CD4-positive, alpha-beta T cell (primary cell): ENCODE data around the gene ZNF451. TPM values are rescaled to one million over a fixed set of nuclear protein-coding genes. Genes with fewer than 3 reads are reported as not detected.
A peak's percentile ranks its signal among the peaks of the same experiment; 100 is the strongest.

Experiments used
- ATAC-seq: fragments of 200-7000 bp; cut with Tn5 transposase; one replicate; pipeline ENCODE4 v1.10.0; 2022; ENCODE audit warnings: mild to moderate bottlenecking; ENCODE audit not compliant: poor library complexity
- CTCF ChIA-PET: fragments of 350-600 bp; sonication (Branson Sonifier 250); formaldehyde crosslinking; loops from one replicate; lab custom pipeline; 2021; ENCODE audit warnings: antibody characterized with exemption, inconsistent platforms; lab: Charles Lee
- POLR2A ChIA-PET: fragments of 350-600 bp; sonication (Branson Sonifier 250); formaldehyde crosslinking; loops from one replicate; lab custom pipeline; 2021; ENCODE audit warnings: antibody characterized with exemption, inconsistent platforms; lab: Charles Lee
- DNase-seq, 14 experiments: peaks; one replicate each; pipeline ENCODE4 v3.0.0-alpha.2; 2013 to 2020; ENCODE audit warnings: mixed read lengths in 2 of 14
- H3K27ac ChIP-seq, 2 donors: one replicate each; pipeline versions ENCODE4 v1.5.1 to v1.7.0; 2013; ENCODE audit warnings: low read length in 2 of 2, low read depth in 1 of 2, mild to moderate bottlenecking in 1 of 2
- H3K27me3 ChIP-seq, 2 experiments: 1 replicate in 1 of 2; 2 replicates in 1 of 2; pipeline versions ENCODE4 v1.6.1 to v1.7.0; 2013; ENCODE audit warnings: low read length in 2 of 2, control low read depth in 1 of 2, mild to moderate bottlenecking in 1 of 2, moderate library complexity in 1 of 2; ENCODE audit not compliant: insufficient read depth in 2 of 2, control insufficient read depth in 1 of 2
- H3K36me3 ChIP-seq: one replicate; pipeline ENCODE4 v1.6.1; 2013; ENCODE audit warnings: low read length, control low read depth; ENCODE audit not compliant: insufficient read depth
- H3K4me1 ChIP-seq: one replicate; pipeline ENCODE4 v1.6.1; 2013; ENCODE audit warnings: low read length, control low read depth; ENCODE audit not compliant: insufficient read depth
- H3K4me3 ChIP-seq: one replicate; pipeline ENCODE4 v1.5.1; 2013; ENCODE audit warnings: mild to moderate bottlenecking, low read length, moderate library complexity
- H3K9me3 ChIP-seq, 2 experiments: 1 replicate in 1 of 2; 2 replicates in 1 of 2; pipeline versions ENCODE4 v1.6.1 to v1.7.0; 2013; ENCODE audit warnings: low read length in 2 of 2, mild to moderate bottlenecking in 2 of 2, control low read depth in 1 of 2, moderate library complexity in 1 of 2; ENCODE audit not compliant: control insufficient read depth in 1 of 2, insufficient read depth in 1 of 2
- H3K27ac Mint-ChIP-seq: one replicate; pipeline ENCODE4 v1.8.0; 2020; ENCODE audit warnings: mixed read lengths
- H3K27me3 Mint-ChIP-seq: one replicate; pipeline ENCODE4 v1.8.0; 2021; ENCODE audit warnings: mixed read lengths
- H3K36me3 Mint-ChIP-seq: one replicate; pipeline ENCODE4 v1.8.0; 2021; ENCODE audit warnings: low read depth, mixed read lengths
- H3K4me1 Mint-ChIP-seq: one replicate; pipeline ENCODE4 v1.8.0; 2021; ENCODE audit warnings: low read depth, mixed read lengths
- H3K4me3 Mint-ChIP-seq: one replicate; pipeline ENCODE4 v1.8.0; 2020; ENCODE audit warnings: mild to moderate bottlenecking, mixed read lengths
- H3K9me3 Mint-ChIP-seq: one replicate; pipeline ENCODE4 v1.8.0; 2020; ENCODE audit warnings: mixed read lengths
- intact Hi-C, 2 experiments: fragments of 100-400 bp; cut with DNase I in 1 of 2; cut with micrococcal nuclease in 1 of 2; formaldehyde crosslinking; loops; one replicate each; pipeline versions ENCODE4 v1.15.1 to v1.9.0; 2023 to 2025; cut with DNase I, micrococcal nuclease
- total RNA-seq, 174 experiments: library from RNA in 2 of 174; stranded (reverse) in 2 of 174; gene quantifications; one replicate each; pipeline ENCODE4 v1.2.3 and lab custom pipeline; 2021 to 2026
- TF ChIP-seq, protein P1 (sequence below): fragments of 200-600 bp; IDR thresholded peaks from one replicate; pipeline ENCODE4 v1.8.0; 2022; ENCODE audit warnings: antibody characterized with exemption, mild to moderate bottlenecking

The ZNF451 gene
- total RNA-seq, 2 experiments from 2014 or later = 124 to 132 TPM

DNA sequence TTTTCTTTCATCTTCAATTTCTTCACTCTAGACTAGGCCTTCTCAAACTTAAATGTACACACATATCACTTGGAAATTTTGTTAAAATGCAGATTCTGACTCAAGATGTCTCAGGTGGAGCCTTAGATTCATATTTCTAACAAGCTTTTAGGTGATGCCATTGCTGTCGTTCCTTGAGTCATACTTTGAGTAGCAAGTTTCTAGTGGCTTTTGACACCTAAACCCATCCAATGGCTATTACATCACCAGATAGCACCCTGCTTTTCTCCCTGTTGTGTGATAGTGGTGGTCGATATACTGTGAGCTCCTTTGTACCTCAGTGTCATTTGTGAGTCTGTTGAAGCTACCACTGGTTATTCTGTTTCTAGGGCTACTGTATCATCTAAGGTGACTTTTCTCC, 47.4 kb downstream of the ZNF451 start:
- peaks cover 44% of the 10 kb centered on the region for H3K36me3 ChIP-seq
- peaks cover 83% of the 10 kb centered on the region for H3K36me3 Mint-ChIP-seq

DNA sequence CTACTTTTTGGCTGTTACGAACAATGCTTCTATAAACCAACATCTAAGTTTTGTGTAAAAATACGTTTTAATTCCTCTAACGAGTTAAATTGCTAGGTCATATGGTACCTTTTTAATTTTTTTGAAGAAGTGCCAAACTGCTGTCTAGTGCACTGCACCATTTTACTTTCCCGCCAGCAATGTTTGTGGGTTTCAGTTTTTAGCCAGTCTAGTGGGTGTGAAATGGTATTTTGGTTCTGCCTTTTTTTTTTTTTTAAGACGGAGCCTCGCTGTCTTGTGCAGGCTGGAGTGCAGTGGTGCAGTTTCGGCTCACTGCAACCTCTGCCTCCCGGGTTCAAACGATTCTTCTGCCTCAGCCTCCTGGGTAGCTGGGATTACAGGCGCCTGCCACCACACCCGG, 48.0 kb downstream of the ZNF451 start:
- Histone ChIP-seq H3K4me1 (no peaks in the 10 kb centered on the region), H3K27ac (no peak overlapping the region), H3K36me3 (peaks cover 51% of the 10 kb centered on the region), H3K4me3 (no peak overlapping the region), H3K27me3 (no peaks in the 10 kb centered on the region), H3K9me3 (no peaks in the 10 kb centered on the region)
- DNase-seq (peak in 1 of 14 experiments; percentile 4), ATAC-seq (no peak)
- intact Hi-C loops = no loop called here
- Mint-ChIP-seq H3K27ac (no peak overlapping the region), H3K36me3 (peaks cover 84% of the 10 kb centered on the region), H3K9me3 (no peaks in the 10 kb centered on the region), H3K4me1 (no peaks in the 10 kb centered on the region), H3K27me3 (no peaks in the 10 kb centered on the region), H3K4me3 (no peak overlapping the region)
- CTCF ChIA-PET = interaction anchor here (0.7 kb wide), 1 partner anchor 274 kb away, joined by 3 read pairs; no protein-coding TSS in a partner anchor
- POLR2A ChIA-PET = no interaction called here
- TF ChIP-seq, protein P1, sequence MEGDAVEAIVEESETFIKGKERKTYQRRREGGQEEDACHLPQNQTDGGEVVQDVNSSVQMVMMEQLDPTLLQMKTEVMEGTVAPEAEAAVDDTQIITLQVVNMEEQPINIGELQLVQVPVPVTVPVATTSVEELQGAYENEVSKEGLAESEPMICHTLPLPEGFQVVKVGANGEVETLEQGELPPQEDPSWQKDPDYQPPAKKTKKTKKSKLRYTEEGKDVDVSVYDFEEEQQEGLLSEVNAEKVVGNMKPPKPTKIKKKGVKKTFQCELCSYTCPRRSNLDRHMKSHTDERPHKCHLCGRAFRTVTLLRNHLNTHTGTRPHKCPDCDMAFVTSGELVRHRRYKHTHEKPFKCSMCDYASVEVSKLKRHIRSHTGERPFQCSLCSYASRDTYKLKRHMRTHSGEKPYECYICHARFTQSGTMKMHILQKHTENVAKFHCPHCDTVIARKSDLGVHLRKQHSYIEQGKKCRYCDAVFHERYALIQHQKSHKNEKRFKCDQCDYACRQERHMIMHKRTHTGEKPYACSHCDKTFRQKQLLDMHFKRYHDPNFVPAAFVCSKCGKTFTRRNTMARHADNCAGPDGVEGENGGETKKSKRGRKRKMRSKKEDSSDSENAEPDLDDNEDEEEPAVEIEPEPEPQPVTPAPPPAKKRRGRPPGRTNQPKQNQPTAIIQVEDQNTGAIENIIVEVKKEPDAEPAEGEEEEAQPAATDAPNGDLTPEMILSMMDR = no peak

More for the DNA sequence above, 47.4 kb downstream of the ZNF451 start:
- intact Hi-C loops = no loop called here
- Histone ChIP-seq H3K9me3 (no peaks in the 10 kb centered on the region), H3K4me1 (no peaks in the 10 kb centered on the region), H3K4me3 (no peak overlapping the region), H3K27ac (no peak overlapping the region), H3K27me3 (no peaks in the 10 kb centered on the region)
- TF ChIP-seq, protein P1 = no peak
- POLR2A ChIA-PET = no interaction called here
- H3K27me3 Mint-ChIP-seq = no peaks in the 10 kb centered on the region
- ATAC-seq (no peak), DNase-seq (peak in 1 of 14 experiments; percentile 9)
- CTCF ChIA-PET = no interaction called here
- H3K27ac Mint-ChIP-seq = no peak overlapping the region
- no peaks in the 10 kb centered on the region for H3K9me3 Mint-ChIP-seq
- H3K4me1 Mint-ChIP-seq = no peaks in the 10 kb centered on the region
- H3K4me3 Mint-ChIP-seq = no peak overlapping the region

DNA sequence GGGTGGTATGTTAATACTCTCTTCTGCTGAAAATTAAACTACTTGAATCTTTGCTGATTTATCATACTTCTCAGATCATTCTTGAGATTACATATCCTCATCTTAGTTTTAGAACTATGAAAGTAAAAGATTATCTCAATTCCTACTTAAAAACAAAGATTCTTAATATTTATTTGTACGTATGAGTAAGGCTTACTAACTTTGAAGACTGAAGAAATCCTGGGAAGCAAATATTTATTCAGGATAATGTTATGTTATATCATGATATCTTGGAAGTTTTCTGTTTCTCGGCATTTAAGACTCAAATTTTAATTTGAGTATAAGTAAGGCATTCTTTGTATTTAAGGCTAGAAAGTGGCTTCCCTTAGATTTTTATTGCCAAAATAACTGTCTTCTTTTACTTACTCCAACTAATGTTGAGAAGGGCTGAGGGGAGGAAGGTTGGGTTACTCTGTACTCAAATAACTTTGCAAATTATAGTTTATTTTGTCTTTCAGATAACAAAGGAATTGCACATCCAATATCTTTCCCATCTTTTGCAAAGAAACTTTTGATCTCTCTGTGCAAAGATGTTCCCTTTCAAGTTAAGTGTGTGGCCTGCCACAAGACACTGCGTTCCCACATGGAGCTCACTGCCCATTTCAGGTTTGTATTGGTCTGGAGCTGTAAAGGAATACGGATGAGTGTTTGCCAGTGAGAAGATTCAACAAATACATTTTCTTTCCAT, 51.6 kb downstream of the ZNF451 start:
- TF ChIP-seq, protein P1 = no peak
- ATAC-seq (no peak), DNase-seq (no peak)
- H3K4me3 ChIP-seq = no peak overlapping the region
- H3K36me3 ChIP-seq = peaks cover 34% of the 10 kb centered on the region
- H3K4me1 Mint-ChIP-seq = no peaks in the 10 kb centered on the region
- no peak overlapping the region for H3K27ac ChIP-seq
- no peaks in the 10 kb centered on the region for H3K9me3 Mint-ChIP-seq
- H3K36me3 Mint-ChIP-seq = peaks cover 87% of the 10 kb centered on the region
- intact Hi-C loops = no loop called here
- POLR2A ChIA-PET = interaction anchor here (0.6 kb wide), 1 partner anchor 9 kb away, joined by 3 read pairs; no protein-coding TSS in a partner anchor
- no peaks in the 10 kb centered on the region for H3K4me1 ChIP-seq
- H3K9me3 ChIP-seq = no peaks in the 10 kb centered on the region
- no peak overlapping the region for H3K4me3 Mint-ChIP-seq
- no peak overlapping the region for H3K27ac Mint-ChIP-seq
- H3K27me3 ChIP-seq = no peaks in the 10 kb centered on the region
- H3K27me3 Mint-ChIP-seq = no peaks in the 10 kb centered on the region
- CTCF ChIA-PET = interaction anchor here (1.0 kb wide), 1 partner anchor 8 kb away, joined by 3 read pairs; no protein-coding TSS in a partner anchor
